Activated CD4-positive, CD25-positive, alpha-beta regulatory T cell treated with anti-CD3 and anti-CD28 coated beads, Interleukin-2, amount 50 U/mL, for 24 hours (primary cell): ENCODE results near the gene RPRD1B.

Experiments
- ATAC-seq, 2 donors: fragments of 150-1000 bp; cut with Tn5 transposase; one replicate each; pipeline ENCODE4 v1.10.0; 2021; ENCODE audit warnings: mild to moderate bottlenecking in 1 of 2, moderate library complexity in 1 of 2

Gene RPRD1B, protein sequence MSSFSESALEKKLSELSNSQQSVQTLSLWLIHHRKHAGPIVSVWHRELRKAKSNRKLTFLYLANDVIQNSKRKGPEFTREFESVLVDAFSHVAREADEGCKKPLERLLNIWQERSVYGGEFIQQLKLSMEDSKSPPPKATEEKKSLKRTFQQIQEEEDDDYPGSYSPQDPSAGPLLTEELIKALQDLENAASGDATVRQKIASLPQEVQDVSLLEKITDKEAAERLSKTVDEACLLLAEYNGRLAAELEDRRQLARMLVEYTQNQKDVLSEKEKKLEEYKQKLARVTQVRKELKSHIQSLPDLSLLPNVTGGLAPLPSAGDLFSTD

GRCh38 chr20:38033330-38034107 is at the start of gene RPRD1B, which contains the start of gene TTI1:
RPRD1B (plus strand) TSS chr20:38033746; CDS start chr20:38033948, 202 bp downstream.
TTI1 (minus strand) TSS chr20:38033456; CDS start chr20:38013816, 19,640 bp downstream.
- ATAC-seq = peak; percentile 87 to 91

GRCh38 chr20:37984018-37984785 is 49.3 kb upstream of the RPRD1B start:
- ATAC-seq = no peak

- no peak for ATAC-seq
Measured at GRCh38 chr20:37986044-37986858, 47.3 kb upstream of the RPRD1B start.

GRCh38 chr20:37986873-37987601 is 46.5 kb upstream of the RPRD1B start:
- no peak for ATAC-seq

GRCh38 chr20:37987602-37988290 is 45.8 kb upstream of the RPRD1B start:
- ATAC-seq = no peak

DNA sequence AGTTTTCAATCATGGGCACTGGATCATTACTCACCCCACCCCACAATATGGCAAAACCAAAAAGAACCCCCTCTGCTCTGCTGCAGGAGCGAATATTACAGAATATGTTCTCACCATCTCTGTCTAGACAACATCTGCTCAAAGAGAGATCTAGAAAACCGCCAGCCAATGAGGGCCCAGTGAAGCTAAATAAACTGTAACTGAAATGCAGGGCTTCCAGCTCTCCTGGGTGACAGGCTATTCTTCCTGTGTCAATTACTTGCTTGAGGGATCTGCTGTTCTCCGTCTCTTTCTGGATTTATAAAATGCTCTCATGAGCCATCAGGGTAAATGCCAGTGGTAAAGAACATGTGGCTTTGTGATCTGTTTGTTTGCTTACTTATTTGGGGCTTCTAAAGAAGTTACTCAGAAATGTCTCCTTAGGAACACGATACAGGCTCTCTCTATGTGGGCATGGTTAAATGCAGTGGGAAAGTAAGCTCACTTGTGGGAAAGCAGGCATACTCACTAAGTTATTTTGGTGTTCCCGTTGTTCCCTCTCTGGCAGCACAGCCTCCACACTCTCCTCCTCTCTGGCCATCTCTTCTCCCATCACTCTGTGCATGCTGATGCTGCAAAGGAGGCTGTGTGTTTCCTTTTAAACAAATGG is 45.1 kb upstream of the RPRD1B start:
- ATAC-seq = no peak

GRCh38 chr20:37989601-37990295 is 43.8 kb upstream of the RPRD1B start:
- no peak for ATAC-seq

- ATAC-seq = peak; percentile 88 to 92
Measured at GRCh38 chr20:37990571-37991151, 42.9 kb upstream of the RPRD1B start.

DNA sequence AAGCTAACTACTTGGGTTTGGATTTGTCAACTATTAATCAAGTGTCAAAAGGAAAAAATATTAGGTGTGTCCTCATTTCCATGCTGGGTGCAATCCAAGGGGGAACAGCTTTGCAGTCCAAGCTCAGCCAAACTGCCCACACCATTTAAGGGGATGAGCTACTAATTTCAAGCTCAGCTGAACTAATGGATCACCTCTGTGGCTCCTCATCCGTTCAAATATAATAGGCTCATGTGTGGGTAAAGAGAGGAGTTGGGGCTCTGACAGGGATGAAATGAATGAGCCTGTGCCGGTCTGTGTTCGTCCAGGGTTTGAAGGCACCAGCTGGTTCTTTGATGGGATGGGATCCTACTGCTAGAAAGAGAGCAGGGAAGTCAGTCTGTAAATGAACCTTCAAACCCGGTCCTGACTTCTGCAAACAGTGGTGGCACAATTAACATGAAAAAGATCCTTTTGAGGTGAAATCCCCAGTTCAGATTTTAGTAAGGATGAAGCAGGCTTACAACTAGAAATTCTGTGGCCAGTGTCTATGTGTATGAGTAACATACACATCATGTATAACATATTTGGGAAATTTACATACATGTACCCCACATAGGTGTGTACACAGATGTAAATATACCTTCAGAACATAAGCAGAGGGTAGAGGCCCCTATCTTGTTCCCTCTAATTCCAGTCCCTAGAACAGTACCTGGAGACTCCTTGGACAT is 42.2 kb upstream of the RPRD1B start:
- ATAC-seq = peak in 1 of 2 donors; percentile 14

DNA sequence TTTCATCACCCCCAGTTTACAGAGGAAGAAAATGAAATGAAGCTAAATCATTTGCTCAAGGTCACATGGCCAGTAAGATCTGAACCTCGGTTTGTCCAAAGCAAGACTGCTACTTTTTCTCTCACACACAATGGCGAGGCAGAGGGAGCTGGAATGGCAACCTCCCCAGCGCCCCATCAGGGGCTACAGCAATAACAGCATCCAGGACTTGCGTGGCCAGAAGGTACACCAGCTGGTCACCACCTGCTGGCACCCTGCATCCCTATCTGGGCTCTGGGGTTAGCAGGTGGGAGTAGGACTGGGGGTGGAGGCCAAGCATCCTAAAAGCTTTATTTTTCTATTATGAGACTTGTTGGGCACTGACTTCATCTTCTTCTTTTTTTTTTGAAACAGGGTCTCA is 41.6 kb upstream of the RPRD1B start:
- ATAC-seq = no peak

- no peak for ATAC-seq
Measured at GRCh38 chr20:37992802-37993409, 40.6 kb upstream of the RPRD1B start.

DNA sequence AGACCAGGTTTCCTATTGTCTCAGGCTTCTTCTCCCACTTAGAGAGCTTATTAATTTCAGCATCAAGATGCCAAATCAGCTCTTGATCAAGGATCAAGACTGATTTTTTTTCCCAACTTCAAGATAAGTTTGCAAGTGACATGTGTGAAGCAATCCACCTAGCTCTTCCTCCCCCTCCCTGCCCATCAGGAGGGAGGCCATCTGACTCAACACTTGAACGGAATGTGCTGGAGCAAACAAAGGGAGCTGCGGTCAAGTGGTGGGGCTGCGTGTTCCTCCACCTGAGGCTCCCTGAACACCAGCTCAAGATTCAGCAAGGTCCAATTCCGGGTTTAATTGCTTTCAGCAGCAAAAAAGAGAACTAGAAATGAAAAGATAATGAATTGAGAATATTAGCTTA is 39.0 kb upstream of the RPRD1B start:
- ATAC-seq = no peak

DNA sequence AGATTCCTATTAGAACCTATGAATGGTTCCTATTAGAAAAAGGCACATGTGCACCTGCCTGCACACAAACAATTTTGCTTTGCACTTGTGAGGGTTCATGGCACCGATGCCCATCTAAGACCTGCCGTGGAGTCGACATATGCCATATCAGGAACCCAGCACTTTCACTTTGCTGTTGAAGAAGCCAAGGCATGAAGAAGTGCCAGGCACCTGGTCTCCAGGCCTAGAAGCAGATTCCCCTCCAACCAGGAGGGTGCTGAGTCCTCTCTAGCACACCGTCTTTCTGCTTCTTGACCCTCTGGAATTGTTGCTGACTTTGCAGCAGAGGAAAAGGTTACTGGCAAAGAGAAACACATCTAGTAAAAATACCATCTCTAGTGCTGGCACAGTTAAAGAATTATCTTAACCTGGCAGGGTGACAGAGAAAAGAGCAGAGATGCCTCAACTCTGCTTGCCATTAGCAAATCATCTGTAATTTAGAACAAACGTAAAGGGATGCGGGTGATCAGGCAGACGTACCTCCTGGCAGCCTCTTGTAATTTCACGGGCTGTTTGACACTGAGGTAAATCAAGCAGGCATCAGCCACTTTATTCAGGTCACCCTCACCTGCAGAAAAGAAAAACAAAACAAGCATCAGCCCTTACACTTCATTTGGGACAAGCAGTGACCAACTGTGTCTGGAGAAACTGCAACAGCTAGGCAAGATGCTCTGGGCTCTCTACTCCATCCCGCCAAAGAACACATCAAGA is 37.5 kb upstream of the RPRD1B start:
- ATAC-seq = no peak

DNA sequence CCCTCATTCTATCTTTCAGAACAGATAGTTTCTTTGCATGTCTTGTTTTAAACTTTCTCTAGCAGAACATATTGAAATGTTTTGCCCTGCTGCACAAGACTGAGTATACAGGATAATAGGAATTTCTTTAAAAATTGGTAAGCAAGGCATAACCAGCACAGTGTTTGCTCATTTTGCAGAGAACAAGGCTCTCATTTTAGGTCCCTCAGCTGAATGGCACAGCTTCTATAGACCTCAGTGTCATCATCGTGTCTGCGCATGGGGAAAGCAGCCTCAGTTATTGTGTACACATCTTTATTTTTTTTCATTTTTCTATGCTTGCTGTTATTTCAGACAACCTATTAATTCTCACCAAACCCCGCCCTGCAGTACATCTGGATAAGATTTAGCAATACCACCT is 36.0 kb upstream of the RPRD1B start:
- ATAC-seq = no peak

DNA sequence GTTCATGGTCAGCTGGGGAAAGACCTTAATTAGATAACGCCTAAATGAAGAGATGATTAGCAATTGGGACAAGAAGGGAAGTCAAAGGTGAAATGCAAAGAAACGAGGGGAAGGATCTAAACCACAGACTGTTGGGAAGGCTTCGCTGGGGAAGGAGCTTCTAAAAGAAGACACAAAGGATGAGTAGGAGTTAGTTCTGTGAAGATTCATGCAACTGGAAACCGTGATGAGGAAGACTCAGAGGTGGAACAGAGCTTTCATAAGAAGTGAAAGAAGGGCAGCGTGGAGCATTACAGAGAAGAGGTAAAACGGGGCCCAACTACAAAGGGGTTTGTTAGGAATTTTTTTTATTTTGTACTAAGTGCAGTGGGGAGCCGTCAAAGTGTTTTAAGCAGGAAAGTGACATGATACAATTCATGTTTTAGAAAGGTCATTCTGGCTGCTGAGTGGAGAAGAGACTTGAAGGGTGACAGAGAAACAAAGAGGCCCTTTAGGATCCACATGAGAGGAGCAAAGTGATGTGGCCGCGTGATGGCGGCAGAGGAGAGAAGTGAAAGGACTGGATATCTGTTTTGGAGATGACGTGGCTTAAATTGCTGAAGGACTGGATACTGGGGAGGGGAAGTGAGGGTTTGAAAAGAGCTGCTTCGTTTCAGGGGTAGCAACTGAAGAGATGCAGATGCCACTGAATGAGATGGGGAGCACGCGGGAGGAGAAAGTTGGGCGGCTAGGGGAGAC is 33.9 kb upstream of the RPRD1B start:
- ATAC-seq = no peak

- no peak for ATAC-seq
Measured at GRCh38 chr20:38000293-38000692, 33.3 kb upstream of the RPRD1B start.
